ENCODE results near the gene DYRK1A.

DNA sequence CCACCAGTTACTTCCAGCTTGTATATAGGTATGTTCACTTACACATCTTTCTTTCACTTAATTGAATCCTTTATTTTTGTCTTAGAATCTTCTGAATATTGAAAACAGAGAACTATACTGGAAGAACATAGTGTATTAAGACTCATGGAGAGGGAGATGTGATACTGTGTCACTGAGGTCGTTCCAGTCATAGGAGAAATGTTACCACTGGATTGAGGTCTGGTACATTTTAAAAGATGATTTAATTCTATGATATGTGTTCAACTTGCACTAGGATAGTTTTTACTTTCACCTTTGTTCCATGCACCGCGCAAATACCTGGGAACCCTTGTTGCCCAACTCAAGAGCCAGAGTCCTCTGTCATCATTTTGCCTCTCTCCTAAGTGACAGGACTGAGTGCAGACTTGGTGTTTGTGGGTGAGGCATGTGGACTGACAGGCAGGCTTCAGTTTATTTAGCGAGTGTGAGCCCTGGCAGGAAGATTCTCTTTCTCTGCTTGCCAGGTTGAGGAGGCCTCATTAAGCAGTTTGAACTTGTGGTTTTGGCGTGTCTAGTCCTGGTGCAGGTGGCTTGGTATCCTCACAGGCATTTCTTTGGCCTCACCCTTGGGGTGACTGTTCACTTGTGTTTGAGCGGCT lies 63.7 kb downstream of the DYRK1A start:
- TF ChIP-seq, protein P1, sequence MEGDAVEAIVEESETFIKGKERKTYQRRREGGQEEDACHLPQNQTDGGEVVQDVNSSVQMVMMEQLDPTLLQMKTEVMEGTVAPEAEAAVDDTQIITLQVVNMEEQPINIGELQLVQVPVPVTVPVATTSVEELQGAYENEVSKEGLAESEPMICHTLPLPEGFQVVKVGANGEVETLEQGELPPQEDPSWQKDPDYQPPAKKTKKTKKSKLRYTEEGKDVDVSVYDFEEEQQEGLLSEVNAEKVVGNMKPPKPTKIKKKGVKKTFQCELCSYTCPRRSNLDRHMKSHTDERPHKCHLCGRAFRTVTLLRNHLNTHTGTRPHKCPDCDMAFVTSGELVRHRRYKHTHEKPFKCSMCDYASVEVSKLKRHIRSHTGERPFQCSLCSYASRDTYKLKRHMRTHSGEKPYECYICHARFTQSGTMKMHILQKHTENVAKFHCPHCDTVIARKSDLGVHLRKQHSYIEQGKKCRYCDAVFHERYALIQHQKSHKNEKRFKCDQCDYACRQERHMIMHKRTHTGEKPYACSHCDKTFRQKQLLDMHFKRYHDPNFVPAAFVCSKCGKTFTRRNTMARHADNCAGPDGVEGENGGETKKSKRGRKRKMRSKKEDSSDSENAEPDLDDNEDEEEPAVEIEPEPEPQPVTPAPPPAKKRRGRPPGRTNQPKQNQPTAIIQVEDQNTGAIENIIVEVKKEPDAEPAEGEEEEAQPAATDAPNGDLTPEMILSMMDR (conservative IDR thresholded peaks at IDR 0.05; ENCODE audit: low read length): no peak
- no peak for TF ChIP-seq EZH2phosphoT487 (IDR thresholded peaks at IDR 0.05; ENCODE audit: borderline replicate concordance, low read depth, low read length)
